ENCODE results near the gene TMEM183A. TPM values are rescaled to one million over a fixed set of nuclear protein-coding genes. Genes with fewer than 3 reads are reported as not detected.

Gene TMEM183A
- total RNA-seq, 8 experiments from 2014 or later: 33.6 to 124 (median 62.1) TPM

GRCh38 chr1:203026031-203026665 is 19.0 kb downstream of the TMEM183A start, which contains the start of gene PPFIA4:
Gene PPFIA4, plus strand, starts transcription at chr1:203026491. Its CDS starts 12,518 bp downstream, at chr1:203039009.
- WGBS, 10 experiments: 26 to 100% (median 73%) methylated on average over 1 to 13 of the region's 52 CpGs; no CpG with 5 or more reads in 1 of the 10 experiments
- Histone ChIP-seq H3K4me3 (peak within 1 kb of the TSS; percentile 49 to 68 (median 56)), H3K27ac (peak within 1 kb of the TSS in 1 of 2 donors; percentile 34), H3K4me1 (replicated peaks in 1 of 2) (peaks cover 25 to 27% of the 10 kb centered on the region in 2 donors)
- in situ Hi-C loops (cut with MboI; ENCODE audit: low pct_unique_long_range_greater_than_20kb in 2 of 9, low sequenced_read_pairs in 9 of 9, unreplicated experiment in 9 of 9): loop anchor here in 4 of 9 experiments (25.0 kb wide), 1 partner anchor 186 kb away; no protein-coding TSS in a partner anchor
- ATAC-seq (replicated peaks in 6 of 8): peak; percentile 75 to 93 (median 80)

GRCh38 chr1:203026666-203027663 is 19.8 kb downstream of the TMEM183A start:
- in situ Hi-C loops (cut with MboI; ENCODE audit: low pct_unique_long_range_greater_than_20kb in 2 of 9, low sequenced_read_pairs in 9 of 9, unreplicated experiment in 9 of 9): loop anchor here in 4 of 9 experiments (25.0 kb wide), 1 partner anchor 185 kb away; no protein-coding TSS in a partner anchor
- peak overlapping the region; percentile 49 to 68 (median 56) for H3K4me3 ChIP-seq
- 8 to 60% (median 21%) methylated on average over 1 to 27 of the region's 46 CpGs; no CpG with 5 or more reads in 4 of the 10 experiments for WGBS, 10 experiments
- peaks cover 25 to 27% of the 10 kb centered on the region in 2 donors for H3K4me1 ChIP-seq (replicated peaks in 1 of 2)
- peak; percentile 14 to 56 (median 44) for ATAC-seq (replicated peaks in 6 of 8)
- H3K27ac ChIP-seq: peak overlapping the region in 1 of 2 donors; percentile 21

GRCh38 chr1:203028067-203028783 is 21.1 kb downstream of the TMEM183A start:
- ATAC-seq (replicated peaks in 6 of 8): peak in 5 of 8 experiments; percentile 1 to 3 (median 2)
- H3K27ac ChIP-seq: peak overlapping the region in 1 of 2 donors; percentile 25

GRCh38 chr1:203028784-203029553 is 21.8 kb downstream of the TMEM183A start:
- WGBS, 10 experiments: 38 to 70% (median 59%) methylated on average over 1 to 9 of the region's 13 CpGs; no CpG with 5 or more reads in 5 of the 10 experiments
- Histone ChIP-seq H3K4me1 (replicated peaks in 1 of 2) (peaks cover 25 to 27% of the 10 kb centered on the region in 2 donors), H3K27ac (peak overlapping the region; percentile 65 to 75), H3K4me3 (peak overlapping the region in 2 of 5 donors; percentile 3 to 56)
- ATAC-seq (replicated peaks in 6 of 8): peak in 5 of 8 experiments; percentile 70 to 78 (median 73)
- in situ Hi-C loops (cut with MboI; ENCODE audit: low pct_unique_long_range_greater_than_20kb in 2 of 9, low sequenced_read_pairs in 9 of 9, unreplicated experiment in 9 of 9): loop anchor here in 4 of 9 experiments (25.0 kb wide), 1 partner anchor 183 kb away; no protein-coding TSS in a partner anchor

More at GRCh38 chr1:203028067-203028783, 21.1 kb downstream of the TMEM183A start:
- 56 to 100% (median 80%) methylated on average over 1 to 6 of the region's 9 CpGs; no CpG with 5 or more reads in 3 of the 10 experiments for WGBS, 10 experiments
- Histone ChIP-seq H3K4me1 (replicated peaks in 1 of 2) (peaks cover 25 to 27% of the 10 kb centered on the region in 2 donors), H3K4me3 (peak overlapping the region in 3 of 5 donors; percentile 53 to 63 (median 56))
- in situ Hi-C loops (cut with MboI; ENCODE audit: low pct_unique_long_range_greater_than_20kb in 2 of 9, low sequenced_read_pairs in 9 of 9, unreplicated experiment in 9 of 9): loop anchor here in 4 of 9 experiments (25.0 kb wide), 1 partner anchor 184 kb away; no protein-coding TSS in a partner anchor

- H3K4me3 ChIP-seq: no peak overlapping the region
- no peak for ATAC-seq (replicated peaks in 6 of 8)
- no peak overlapping the region for H3K27ac ChIP-seq
- 31 to 100% (median 81%) methylated on average over 2 to 6 of the region's 6 CpGs for WGBS, 10 experiments
- peaks cover 32% of the 10 kb centered on the region in 2 donors for H3K4me1 ChIP-seq (replicated peaks in 1 of 2)
- in situ Hi-C loops (cut with MboI; ENCODE audit: low pct_unique_long_range_greater_than_20kb in 2 of 9, low sequenced_read_pairs in 9 of 9, unreplicated experiment in 9 of 9): loop anchor here in 8 of 9 experiments (10.0 to 25.0 kb wide), 2 partner anchors 181 to 183 kb away; no protein-coding TSS in a partner anchor
Observed at GRCh38 chr1:203031467-203031866, 24.3 kb downstream of the TMEM183A start.

- no peak for ATAC-seq (replicated peaks in 6 of 8)
- in situ Hi-C loops (cut with MboI; ENCODE audit: low pct_unique_long_range_greater_than_20kb in 2 of 9, low sequenced_read_pairs in 9 of 9, unreplicated experiment in 9 of 9): loop anchor here in 8 of 9 experiments (10.0 to 25.0 kb wide), 2 partner anchors 179 to 182 kb away; no protein-coding TSS in a partner anchor
- H3K27ac ChIP-seq: no peak overlapping the region
- H3K4me1 ChIP-seq (replicated peaks in 1 of 2): peaks cover 19 to 22% of the 10 kb centered on the region in 2 donors
- H3K4me3 ChIP-seq: no peak overlapping the region
- WGBS, 10 experiments: 73 to 100% (median 85%) methylated on average over 1 to 2 of the region's 2 CpGs; no CpG with 5 or more reads in 5 of the 10 experiments
Observed at GRCh38 chr1:203033287-203033686, 26.1 kb downstream of the TMEM183A start.

- 20 to 100% (median 83%) methylated on average over 1 to 2 of the region's 2 CpGs; no CpG with 5 or more reads in 5 of the 10 experiments for WGBS, 10 experiments
- no peak overlapping the region for H3K27ac ChIP-seq
- no peak for ATAC-seq (replicated peaks in 6 of 8)
- H3K4me1 ChIP-seq (replicated peaks in 1 of 2): peaks cover 13 to 16% of the 10 kb centered on the region in 2 donors
- in situ Hi-C loops (cut with MboI; ENCODE audit: low pct_unique_long_range_greater_than_20kb in 2 of 9, low sequenced_read_pairs in 9 of 9, unreplicated experiment in 9 of 9): loop anchor here in 8 of 9 experiments (10.0 to 25.0 kb wide), 2 partner anchors 178 to 181 kb away; no protein-coding TSS in a partner anchor
- no peak overlapping the region for H3K4me3 ChIP-seq
Observed at GRCh38 chr1:203033917-203034316, 26.7 kb downstream of the TMEM183A start.

- in situ Hi-C loops (cut with MboI; ENCODE audit: low pct_unique_long_range_greater_than_20kb in 2 of 9, low sequenced_read_pairs in 9 of 9, unreplicated experiment in 9 of 9): loop anchor here in 8 of 9 experiments (10.0 to 25.0 kb wide), 2 partner anchors 178 to 180 kb away; no protein-coding TSS in a partner anchor
Observed at GRCh38 chr1:203034422-203035110, 27.4 kb downstream of the TMEM183A start.

GRCh38 chr1:203035111-203036000 is 28.2 kb downstream of the TMEM183A start:
- WGBS, 10 experiments: 57 to 94% (median 77%) methylated on average over 1 to 12 of the region's 15 CpGs; no CpG with 5 or more reads in 3 of the 10 experiments
- no peak overlapping the region for H3K4me3 ChIP-seq
- peaks cover 7% of the 10 kb centered on the region in 2 donors for H3K4me1 ChIP-seq (replicated peaks in 1 of 2)
- no peak overlapping the region for H3K27ac ChIP-seq
- peak in 2 of 8 experiments; percentile 32 for ATAC-seq (replicated peaks in 6 of 8)
- in situ Hi-C loops (cut with MboI; ENCODE audit: low pct_unique_long_range_greater_than_20kb in 2 of 9, low sequenced_read_pairs in 9 of 9, unreplicated experiment in 9 of 9): loop anchor here in 8 of 9 experiments (10.0 to 25.0 kb wide), 2 partner anchors 177 to 179 kb away; no protein-coding TSS in a partner anchor

More at GRCh38 chr1:203034422-203035110, 27.4 kb downstream of the TMEM183A start:
- Histone ChIP-seq H3K4me3 (no peak overlapping the region), H3K4me1 (replicated peaks in 1 of 2) (peaks cover 7 to 9% of the 10 kb centered on the region in 2 donors), H3K27ac (no peak overlapping the region)
- no peak for ATAC-seq (replicated peaks in 6 of 8)
- 20 to 100% (median 73%) methylated on average over 1 to 9 of the region's 10 CpGs; no CpG with 5 or more reads in 2 of the 10 experiments for WGBS, 10 experiments

GRCh38 chr1:203036135-203036534 is 29.0 kb downstream of the TMEM183A start:
- in situ Hi-C loops (cut with MboI; ENCODE audit: low pct_unique_long_range_greater_than_20kb in 2 of 9, low sequenced_read_pairs in 9 of 9, unreplicated experiment in 9 of 9): loop anchor here in 8 of 9 experiments (10.0 to 25.0 kb wide), 2 partner anchors 176 to 179 kb away; no protein-coding TSS in a partner anchor
- H3K27ac ChIP-seq: no peak overlapping the region

More at GRCh38 chr1:203036135-203036534, 29.0 kb downstream of the TMEM183A start:
- no peak overlapping the region for H3K4me3 ChIP-seq
- ATAC-seq (replicated peaks in 6 of 8): no peak
- WGBS, 10 experiments: 40 to 100% (median 70%) methylated on average over 1 to 4 of the region's 4 CpGs; no CpG with 5 or more reads in 5 of the 10 experiments
- peaks cover 7% of the 10 kb centered on the region in 2 donors for H3K4me1 ChIP-seq (replicated peaks in 1 of 2)

All from motor neuron (in vitro differentiated cells).